ENCODE results near the gene BMP8B.

DNA sequence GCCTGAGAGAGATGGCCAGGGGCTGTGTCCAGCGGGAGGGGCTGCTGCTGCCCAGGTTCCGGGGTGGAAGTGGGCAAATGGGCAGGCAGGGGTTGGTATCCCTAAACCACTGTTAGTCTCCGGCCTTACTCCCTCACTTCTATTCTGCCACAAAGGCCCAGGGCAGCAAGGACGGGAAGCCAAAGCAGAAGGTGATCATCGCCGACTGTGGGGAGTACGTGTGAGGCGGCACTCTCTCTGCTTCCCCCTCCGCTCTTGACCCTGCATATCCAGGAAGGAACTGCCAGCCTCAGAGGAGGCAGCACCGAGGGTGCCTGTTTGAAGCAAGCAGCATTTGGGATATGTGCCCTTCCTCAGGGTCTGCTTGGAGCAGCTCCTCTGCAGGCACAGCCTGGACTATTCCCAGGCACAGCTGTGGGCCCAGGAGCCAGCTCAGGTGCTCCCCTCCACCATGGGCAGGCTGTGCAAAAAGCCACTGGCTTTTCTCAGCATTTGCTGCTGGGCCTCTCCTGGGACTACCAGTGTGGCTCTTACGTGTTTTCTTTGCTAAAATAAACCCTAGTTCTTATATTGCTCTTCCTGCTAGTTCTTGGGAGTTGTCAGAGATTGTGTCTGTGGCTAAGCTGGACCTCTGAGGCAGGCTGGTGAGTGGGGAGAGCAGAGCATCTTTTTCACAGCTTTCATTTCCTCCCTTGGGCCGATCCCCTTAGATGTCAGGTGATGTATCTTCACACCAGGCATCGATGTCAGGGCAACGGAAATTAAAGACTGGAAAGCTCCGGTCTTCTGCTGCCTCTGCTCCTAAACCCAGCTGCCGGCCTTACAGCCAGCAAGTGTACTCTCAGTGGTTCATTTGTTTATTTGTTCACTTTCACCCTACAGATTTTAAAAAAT, 35.3 kb downstream of the BMP8B start:
- TF ChIP-seq, protein P1, sequence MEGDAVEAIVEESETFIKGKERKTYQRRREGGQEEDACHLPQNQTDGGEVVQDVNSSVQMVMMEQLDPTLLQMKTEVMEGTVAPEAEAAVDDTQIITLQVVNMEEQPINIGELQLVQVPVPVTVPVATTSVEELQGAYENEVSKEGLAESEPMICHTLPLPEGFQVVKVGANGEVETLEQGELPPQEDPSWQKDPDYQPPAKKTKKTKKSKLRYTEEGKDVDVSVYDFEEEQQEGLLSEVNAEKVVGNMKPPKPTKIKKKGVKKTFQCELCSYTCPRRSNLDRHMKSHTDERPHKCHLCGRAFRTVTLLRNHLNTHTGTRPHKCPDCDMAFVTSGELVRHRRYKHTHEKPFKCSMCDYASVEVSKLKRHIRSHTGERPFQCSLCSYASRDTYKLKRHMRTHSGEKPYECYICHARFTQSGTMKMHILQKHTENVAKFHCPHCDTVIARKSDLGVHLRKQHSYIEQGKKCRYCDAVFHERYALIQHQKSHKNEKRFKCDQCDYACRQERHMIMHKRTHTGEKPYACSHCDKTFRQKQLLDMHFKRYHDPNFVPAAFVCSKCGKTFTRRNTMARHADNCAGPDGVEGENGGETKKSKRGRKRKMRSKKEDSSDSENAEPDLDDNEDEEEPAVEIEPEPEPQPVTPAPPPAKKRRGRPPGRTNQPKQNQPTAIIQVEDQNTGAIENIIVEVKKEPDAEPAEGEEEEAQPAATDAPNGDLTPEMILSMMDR (IDR thresholded peaks at IDR 0.05) = no peak
- no peak for TF ChIP-seq KDM5A (IDR thresholded peaks at IDR 0.05)
- no peak for TF ChIP-seq CEBPB (IDR thresholded peaks at IDR 0.05)
- TF ChIP-seq RFX5 (IDR thresholded peaks at IDR 0.05) = no peak
- TF ChIP-seq POLR2A (IDR thresholded peaks at IDR 0.05; ENCODE audit: low read length) = no peak
- TF ChIP-seq RNF2 (IDR thresholded peaks at IDR 0.05; ENCODE audit: borderline replicate concordance, low read depth) = no peak
- TF ChIP-seq, protein P2, sequence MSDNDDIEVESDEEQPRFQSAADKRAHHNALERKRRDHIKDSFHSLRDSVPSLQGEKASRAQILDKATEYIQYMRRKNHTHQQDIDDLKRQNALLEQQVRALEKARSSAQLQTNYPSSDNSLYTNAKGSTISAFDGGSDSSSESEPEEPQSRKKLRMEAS (IDR thresholded peaks at IDR 0.05) = no peak
- TF ChIP-seq RAD21 (conservative IDR thresholded peaks at IDR 0.05 in 1 of 2, IDR thresholded peaks at IDR 0.05 in 1 of 2) = no peak
- TF ChIP-seq CHD4 (IDR thresholded peaks at IDR 0.05; ENCODE audit: borderline replicate concordance) = no peak
- TF ChIP-seq SREBF2 (IDR thresholded peaks at IDR 0.05) = no peak
- TF ChIP-seq SMC3 (IDR thresholded peaks at IDR 0.05) = no peak
- TF ChIP-seq, protein P3, sequence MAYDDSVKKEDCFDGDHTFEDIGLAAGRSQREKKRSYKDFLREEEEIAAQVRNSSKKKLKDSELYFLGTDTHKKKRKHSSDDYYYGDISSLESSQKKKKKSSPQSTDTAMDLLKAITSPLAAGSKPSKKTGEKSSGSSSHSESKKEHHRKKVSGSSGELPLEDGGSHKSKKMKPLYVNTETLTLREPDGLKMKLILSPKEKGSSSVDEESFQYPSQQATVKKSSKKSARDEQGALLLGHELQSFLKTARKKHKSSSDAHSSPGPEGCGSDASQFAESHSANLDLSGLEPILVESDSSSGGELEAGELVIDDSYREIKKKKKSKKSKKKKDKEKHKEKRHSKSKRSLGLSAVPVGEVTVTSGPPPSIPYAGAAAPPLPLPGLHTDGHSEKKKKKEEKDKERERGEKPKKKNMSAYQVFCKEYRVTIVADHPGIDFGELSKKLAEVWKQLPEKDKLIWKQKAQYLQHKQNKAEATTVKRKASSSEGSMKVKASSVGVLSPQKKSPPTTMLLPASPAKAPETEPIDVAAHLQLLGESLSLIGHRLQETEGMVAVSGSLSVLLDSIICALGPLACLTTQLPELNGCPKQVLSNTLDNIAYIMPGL (CRISPR knock-in tag; IDR thresholded peaks at IDR 0.05; ENCODE audit: borderline replicate concordance) = no peak
